ENCODE results near the gene RADX.
"Not testable (repeated sequence)": the region's sequence is repeated elsewhere in the genome, so short reads cannot be mapped to it uniquely, and the experiment has no call there.

The RADX gene, protein sequence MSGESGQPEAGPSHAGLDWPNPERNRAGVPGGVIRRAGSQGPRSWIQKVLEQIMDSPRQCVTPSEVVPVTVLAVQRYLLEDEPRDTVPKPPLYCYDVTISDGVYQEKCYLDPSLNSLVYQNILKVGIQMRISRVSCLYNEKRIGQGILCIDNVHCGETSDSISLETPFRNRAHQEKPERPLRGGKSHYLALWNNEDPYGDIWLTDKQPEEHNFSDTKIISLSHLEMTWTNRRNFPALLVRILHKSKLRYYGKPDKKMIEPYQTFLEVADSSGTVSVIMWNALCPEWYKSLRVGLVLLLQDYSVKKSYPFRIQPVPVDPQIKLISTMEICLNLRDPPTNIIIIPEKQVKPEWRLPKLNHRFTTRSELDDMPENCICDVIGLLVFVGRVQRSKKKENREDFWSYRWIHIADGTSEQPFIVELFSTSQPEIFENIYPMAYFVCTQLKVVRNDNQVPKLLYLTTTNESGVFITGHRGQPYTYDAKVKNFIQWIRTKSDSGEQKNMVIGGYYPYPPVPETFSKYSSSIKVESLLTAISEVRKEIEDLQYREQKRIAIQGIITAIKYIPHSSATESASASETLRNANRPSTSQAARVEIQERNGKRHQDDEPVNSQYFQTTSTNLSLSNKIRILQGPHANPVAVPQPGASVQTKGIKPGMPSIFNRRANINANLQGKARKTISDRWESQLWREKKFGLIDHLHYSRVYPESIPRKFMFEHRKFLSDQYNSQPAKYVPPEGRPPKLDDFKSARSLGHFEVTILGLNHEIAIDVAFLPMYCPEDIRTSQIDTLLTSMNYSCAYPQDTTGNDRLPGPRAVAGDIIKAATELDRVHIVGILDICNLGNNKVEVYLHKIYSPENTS

DNA sequence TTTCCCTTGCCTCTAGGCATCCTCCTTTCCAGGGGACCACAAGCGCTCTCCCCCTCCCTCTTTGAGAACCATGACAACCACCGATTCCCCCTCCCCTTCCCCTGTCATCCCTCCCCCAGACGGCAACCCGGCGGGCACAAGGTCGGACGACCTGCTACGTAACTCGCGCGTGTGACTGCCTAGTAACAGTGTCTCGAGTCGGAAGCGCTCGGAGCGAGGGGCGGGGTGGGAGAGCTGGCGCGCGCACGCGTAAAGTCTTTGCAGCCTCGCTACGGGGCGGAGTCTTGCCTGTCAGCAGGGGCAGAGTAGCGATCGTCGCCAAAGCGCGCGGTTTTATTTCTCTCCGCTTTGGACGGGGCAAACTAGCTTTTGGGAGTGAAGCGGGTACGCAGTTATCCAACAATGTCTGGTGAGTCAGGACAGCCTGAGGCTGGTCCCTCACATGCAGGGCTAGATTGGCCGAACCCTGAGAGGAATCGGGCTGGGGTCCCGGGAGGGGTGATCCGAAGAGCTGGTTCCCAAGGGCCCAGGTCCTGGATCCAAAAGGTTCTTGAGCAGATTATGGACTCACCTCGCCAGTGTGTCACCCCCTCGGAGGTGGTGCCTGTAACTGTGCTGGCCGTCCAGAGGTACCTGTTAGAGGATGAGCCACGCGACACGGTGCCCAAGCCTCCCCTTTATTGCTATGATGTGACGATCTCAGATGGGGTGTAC is at the start of gene RADX:
TSS of gene RADX (plus strand) at position 300 of the 714 bp plus-strand sequence. CDS start at position 403, 103 bp downstream.
- DNase-seq (ENCODE audit: low read depth), result peak; percentile 53

DNA sequence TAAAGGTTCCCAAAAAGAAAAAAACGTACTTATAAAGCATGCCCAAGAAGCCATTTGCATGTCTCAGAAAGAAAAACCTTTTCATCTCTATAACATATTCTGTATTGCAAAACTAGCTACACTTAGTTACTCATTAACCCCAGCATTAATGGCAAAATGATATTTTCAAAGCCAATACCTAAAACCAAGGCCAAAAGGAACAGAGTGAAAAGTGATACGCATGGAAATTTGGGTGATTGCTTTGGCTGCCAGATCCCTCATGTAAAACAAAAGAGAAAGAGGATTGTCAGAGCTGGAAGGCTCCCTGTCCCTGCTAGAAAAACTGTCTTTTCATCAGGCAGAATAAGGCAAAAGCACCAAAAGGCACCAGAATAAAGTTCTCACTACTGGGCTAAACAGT is 46.8 kb upstream of the RADX start:
- DNase-seq (ENCODE audit: low read depth), result no peak

DNA sequence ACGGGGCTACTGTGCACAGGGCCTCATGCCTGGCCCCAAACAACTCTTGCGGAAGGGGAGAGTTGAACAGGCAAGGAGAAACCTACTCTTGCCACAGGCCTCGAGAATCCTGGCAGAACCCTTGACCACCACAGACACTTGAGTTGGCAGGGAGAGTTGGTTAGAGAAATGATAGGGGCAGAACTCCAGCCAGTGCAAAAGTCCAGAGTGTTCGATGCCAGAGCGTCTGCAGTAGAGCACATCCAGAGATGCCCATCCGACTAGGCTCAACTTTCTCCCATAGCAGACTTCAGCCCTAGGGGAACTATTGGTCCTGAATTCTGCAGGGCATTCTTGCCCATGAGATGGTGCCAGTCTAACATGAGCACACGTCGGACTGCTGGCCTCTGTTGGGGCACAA is 45.4 kb upstream of the RADX start:
- DNase-seq (ENCODE audit: low read depth), result no peak

DNA sequence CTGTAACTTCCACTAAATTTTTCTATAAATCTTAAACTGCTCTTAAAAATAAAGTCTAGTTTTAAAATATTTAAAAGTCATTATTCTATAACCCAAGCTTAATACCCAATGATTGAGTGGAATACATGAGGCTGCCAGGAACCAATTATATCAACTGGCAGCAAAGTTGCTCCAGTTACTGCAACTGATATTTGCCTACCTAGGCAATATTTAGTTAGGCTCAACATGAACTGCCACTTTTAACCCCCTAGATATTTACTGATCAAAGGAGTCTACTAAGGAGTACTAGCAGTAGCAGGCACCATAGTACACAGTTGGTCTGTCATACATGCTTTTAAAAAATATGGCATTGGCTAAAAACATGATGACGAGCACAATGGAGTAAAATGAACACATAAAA is 29.9 kb upstream of the RADX start:
- DNase-seq (ENCODE audit: low read depth), result no peak

DNA sequence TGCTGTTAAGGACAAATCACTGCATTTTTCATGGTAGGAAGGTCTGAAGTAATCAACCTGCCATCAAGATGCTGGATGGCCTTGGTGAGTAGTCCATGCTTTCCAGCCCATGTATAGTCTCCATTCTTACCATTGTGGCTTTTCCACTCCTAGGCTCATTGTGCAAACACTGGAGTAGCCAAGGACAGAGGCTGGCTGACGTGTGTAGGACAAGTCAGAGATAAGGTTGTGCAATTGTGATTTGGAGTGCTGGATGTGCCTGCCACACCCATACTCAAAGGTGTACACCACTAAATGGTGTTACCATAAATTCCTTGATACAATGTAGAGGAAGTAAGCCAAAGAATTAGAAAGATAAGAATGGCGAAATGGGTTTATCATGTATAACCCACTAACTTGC is 26.3 kb upstream of the RADX start:
- no peak for DNase-seq (ENCODE audit: low read depth)

DNA sequence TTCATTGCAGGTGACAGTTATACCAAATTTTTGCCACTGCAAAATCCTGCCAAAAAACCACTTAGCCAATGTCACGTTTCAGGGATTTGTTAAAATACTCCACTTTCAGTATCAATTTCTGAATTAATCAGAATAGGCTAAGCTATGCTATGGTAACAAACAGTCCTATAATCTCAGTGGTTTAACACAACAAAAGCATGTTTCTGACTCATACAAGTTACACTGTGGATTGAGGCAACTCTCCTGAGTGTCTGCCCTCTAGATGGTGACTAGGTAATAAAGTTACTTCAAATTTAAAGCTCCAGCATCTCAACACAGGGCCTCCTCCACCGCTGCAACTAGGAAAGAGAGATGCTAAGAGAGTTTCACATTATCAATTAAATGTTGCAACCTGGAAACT is 23.0 kb upstream of the RADX start:
- DNase-seq (ENCODE audit: low read depth), result no peak

DNA sequence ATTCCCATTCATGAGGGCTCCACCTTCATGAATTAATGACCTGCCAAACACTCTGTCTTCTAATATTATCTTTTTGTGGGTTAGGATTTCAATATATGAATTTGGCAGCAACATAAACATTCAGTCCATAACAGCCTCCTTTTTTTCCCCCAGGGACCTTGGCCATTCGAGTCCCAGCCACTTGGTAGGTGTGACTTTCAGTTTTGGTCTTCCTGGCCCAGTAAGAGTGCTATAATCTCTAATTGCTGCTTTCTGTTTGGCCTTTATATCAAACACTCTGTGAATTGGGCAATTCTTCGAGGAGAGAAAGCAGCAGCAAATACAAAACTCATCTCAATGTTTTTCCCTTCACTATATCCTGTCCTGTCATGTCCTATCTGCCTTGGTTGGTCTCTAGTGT is 12.4 kb upstream of the RADX start:
- no peak for DNase-seq (ENCODE audit: low read depth)

DNA sequence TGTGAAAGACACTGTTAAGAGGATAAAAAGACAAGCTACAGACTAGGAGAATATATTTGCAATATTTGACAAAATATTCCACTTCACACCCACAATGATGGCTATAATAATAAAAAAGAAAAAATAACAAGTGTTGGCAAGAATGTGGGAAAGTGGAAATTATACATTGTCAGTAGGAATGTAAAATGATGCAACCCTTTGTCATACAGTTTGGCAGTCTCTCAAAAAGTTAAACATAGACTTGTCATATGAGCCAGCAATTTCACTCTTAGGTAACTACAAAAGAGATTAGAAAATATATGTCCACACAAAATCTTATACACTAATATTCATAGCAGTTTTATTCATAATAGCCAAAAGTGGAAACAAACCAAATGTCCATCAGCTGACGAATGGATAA is 5.2 kb upstream of the RADX start:
- DNase-seq (ENCODE audit: low read depth), result no peak

DNA sequence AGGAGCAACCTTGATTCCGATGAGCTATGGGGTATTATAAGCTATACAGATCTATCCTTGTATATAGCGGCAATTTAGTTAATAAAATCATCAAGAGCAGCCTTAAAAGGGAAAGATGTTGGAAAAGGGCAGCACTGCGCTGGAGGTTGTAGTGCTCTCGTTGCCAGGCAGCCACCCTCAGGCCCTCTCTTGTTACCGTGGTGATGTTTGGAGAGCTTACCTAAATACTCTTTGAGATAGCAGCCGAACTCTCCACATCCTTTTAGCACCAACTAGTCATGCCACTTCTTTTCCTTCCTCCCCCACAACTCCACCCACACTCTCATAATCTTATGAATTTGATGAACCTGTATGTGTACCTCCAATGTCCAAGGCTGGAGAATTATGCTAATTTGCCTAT is 3.8 kb upstream of the RADX start:
- DNase-seq (ENCODE audit: low read depth), result no peak

DNA sequence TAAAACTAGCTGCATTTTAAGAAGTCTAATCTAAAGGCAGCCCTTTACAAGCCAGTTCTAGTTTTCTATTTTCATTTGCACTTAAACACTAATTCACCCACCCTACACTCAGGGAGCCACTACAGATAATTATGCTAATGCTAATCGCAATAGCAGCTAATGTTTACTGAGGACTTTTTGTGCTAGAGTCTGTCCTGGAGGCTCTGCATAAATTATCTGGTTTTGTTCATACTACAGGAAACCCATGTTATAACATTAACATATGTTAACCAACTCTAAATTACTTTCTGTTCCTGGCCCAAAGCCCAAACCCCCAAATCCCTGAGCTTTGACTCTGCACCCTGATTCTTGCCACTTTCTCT is 480 bp upstream of the RADX start:
- DNase-seq (ENCODE audit: low read depth), result no peak

DNA sequence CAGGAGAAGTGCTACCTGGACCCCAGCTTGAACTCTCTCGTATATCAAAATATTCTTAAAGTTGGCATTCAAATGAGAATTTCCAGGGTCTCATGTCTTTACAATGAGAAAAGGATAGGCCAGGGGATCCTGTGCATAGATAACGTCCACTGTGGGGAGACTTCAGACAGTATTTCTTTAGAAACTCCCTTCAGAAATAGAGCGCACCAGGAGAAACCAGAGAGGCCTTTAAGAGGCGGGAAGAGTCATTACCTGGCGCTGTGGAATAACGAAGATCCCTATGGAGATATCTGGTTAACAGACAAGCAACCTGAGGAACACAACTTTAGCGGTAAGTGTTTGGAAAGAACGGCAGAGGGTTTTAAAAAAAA is 600 bp downstream of the RADX start:
- no peak for DNase-seq (ENCODE audit: low read depth)

DNA sequence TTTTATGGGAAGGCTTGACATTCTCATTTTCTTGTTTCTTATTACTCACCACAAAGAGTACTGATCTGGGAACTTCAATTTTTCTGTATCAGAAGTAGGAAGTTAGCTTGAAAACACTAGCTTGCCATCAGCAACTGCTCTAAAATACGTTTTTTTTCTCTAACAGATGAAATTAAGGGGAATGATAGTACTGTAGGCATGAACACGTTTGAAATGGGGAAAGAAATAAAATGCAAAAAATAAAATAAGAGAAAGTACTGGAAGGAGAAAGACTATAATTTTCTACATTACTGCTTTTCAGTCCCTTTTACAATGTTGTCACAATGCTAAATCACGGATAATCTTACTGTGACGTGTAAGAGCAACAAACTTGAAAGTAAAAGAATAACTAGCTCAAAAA is 1.5 kb downstream of the RADX start:
- no peak for DNase-seq (ENCODE audit: low read depth)

DNA sequence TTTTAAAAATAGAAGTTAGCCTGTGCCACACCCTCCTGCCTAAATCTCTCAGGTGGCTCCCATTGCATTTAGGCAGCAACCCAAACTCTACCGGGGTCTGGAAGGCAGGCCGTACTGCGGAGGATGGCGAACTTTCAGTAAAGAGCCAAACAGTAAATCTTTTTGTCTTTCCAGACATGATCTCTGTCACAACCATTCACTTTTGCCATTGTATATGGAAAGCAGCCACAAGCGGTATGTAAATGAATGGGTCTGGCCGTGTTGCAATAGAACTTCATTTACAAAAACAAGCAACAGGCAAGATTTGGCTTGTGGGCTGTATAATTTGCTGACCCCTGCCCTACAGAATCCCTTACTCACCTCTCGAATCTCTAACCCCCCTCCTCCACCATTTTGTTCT is 3.3 kb downstream of the RADX start:
- no peak for DNase-seq (ENCODE audit: low read depth)

DNA sequence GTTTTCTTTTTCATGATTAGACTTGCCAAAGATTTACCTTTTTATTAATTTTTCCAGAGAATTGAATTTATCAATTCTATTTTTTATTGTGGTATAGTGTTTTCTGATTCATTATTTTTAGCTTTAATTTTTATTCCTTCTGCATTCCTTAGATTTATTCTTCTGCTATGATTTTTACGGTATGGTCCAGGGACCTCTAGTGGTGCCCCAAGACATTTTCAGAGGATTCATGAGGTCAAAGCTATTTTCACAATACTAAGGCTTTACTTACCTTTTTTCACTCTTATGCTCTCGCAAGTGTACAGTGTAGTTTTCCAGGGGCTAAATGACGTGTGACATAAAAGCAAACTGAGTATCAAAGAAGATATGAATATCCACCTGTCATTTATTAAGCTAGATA is 8.0 kb downstream of the RADX start:
- peak; percentile 1 for DNase-seq (ENCODE audit: low read depth)

DNA sequence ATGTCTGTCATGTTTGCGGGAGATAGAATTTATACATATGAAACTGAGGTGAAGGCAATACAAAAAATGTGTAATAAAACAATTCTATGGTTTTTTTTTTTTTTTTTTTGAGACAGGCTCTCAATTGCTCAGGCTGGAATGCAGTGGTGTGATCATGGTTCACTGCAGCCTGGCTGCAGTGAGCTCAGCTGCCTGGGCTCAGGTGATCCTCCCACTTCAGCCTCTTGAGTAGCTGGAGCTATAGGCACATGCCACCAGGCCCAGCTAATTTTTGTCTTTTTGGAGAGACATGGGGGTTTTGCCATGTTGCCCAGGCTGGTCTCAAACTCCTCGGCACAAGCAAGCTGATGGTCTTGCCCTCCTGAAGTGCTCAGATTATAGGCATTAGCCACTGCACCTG is 10.1 kb downstream of the RADX start:
- no peak for DNase-seq (ENCODE audit: low read depth)

DNA sequence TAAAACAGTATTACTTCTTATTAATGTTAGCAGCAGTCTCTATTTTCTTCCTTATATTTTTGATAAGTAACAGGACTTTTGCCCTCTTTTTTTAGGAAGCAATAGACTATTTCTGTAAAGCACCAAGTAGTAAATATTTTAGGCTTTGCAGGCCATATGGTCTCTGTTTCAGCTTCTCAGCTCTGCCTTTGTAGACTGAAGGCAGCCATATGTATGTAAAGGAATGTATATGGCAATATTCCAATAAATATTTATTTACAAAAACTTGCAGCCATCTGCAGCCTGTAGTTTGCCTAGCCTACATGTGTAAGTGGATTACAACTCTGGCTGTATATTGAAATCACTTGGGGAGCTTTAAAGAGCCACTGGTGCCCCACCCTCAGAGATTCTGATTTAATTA is 15.0 kb downstream of the RADX start:
- no peak for DNase-seq (ENCODE audit: low read depth)

DNA sequence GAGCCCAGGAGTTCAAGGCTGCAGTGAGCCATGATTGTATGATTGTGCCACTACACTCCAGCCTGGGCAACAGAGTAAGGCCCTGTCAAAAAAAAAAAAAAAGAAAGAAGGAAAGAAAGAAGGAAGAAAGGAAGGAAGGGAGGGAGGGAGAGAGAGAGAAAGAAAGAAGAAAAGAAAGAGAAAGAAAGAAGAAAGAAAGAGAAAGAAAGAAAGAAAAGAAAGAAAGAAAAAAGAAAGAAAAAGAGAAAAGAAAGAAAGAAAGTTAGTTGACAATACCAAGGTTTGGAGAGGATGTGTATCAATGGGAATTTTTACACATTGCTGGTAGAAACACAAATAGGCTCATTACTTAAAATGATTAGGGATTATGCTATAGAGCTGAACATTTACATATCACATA is 19.8 kb downstream of the RADX start:
- DNase-seq (ENCODE audit: low read depth), result no peak

DNA sequence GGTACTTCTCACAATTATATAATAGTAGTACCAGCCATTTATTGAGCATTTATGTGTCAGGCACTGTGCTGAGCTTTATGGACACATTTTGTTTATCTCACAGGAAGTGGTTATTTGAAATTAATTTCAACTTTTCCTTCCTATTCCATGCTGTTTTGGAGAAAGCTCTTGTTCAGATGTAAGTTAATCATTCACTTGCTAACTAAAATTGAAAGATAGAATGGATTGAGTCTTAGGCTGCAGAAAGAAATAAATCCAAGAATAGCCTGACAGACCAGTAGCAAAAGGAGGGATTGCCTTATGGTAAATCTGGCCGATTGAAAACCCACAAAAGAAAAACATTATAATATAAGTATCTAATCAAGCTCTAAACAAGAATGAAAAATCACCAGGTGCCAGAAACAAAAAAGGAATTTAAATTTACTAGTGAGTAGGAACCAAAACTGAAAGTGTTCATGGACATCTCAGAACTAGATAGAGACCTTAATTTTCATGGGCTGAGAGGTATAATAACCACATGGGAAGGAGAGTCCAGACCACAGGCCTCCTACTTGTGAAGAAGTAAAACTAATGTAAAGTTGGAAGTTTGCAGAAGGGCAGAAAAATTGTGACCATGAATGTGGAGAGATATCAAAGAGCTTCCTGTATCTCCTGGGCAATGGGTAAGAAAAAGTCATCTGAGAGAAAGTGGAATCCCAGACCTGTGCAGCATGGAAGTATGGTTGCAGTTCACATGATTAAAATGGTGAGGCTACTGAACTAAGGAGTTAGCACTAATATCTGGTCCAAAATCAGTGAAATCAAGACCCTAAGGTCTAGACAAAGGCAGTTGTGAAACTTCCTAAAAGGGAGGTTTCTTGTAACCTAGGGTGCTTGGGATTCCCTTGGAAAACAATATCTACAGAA is 38.0 kb downstream of the RADX start:
- DNase-seq (ENCODE audit: low read depth), result no peak

DNA sequence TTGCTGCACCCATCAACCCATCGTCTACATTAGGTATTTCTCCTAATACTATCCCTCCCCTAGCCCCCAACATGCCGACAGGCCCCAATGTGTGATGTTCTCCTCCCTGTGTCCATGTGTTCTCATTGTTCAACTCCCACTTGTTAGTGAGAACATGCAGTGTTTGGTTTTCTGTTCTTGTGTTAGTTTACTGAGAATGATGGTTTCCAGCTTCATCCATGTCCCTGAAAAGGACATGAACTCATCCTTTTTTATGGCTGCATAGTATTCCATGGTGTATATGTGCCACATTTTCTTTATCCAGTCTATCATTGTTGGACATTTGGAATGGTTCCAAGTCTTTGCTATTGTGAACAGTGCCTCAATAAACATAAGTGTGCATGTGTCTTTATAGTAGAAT is 41.8 kb downstream of the RADX start:
- not testable (repeated sequence) for DNase-seq (ENCODE audit: low read depth)

DNA sequence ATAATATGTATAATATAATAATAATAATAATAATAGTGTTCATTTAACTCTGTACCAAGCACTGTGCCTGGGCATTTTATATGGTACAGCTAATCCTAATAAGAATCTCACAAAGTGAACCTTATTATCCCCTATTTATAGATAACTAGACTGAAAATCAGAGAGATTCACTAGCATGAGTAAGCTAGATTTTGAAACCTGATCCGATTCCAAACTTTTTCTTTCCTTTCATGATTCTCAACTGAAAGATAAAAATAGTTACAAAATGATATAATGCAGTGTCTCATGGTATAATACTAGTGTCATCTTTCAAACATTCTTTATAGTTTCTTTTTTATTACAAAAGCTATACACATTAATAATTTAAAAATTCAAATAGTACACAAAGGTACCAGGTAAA is 58.9 kb downstream of the RADX start:
- no peak for DNase-seq (ENCODE audit: low read depth)

DNA sequence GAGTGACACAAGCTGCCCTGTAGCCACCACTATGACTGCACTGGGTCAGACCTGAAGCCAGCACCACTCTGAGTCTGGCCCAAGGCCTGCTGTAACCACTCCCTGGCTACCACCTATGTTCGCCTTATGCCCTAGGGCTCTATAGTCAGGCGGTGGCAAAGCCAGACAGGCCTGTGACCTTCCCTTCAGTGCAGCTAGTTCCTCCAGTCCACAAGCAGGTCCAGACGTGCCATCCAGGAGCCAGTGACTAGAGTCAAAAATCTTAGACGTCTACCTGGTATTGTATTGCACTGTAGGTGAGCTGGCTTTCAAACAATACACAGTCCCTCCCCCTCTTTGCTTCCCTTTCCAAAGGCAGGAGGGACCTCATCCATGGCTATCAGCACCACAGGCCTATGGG is 60.7 kb downstream of the RADX start:
- no peak for DNase-seq (ENCODE audit: low read depth)

DNA sequence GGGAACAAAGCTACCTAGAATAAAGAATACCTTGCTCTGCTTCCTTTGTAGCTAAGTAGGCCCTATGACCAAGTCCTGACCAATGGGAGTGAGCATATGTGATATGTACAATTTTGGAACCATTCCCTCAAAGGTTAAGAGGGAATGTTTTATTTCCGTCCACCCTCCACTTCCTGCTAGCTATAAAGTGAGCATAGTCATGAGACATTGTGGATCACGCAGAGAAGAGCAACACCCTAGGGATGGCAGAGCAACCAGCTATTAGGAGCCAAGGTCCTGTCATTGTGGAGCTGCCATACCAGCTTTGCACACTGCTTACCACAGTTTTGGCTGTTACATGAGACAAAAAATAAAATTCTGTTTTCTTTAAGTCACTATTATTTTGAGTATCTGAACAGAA is 68.9 kb downstream of the RADX start:
- no peak for DNase-seq (ENCODE audit: low read depth)

Data from amniotic epithelial cell (primary cell).